Trophoblast cell (in vitro differentiated cells and primary cell): Measurements from ENCODE around the gene RIMS1.

ENCODE experiments used
- DNase-seq, 2 donors: peaks; one replicate each; pipeline ENCODE4 v3.0.0-alpha.2; 2016
- H2AFZ ChIP-seq: 2 replicates; pipeline ENCODE4 v1.6.1; 2013; ENCODE audit warnings: low read length, moderate library complexity, mild to moderate bottlenecking; ENCODE audit not compliant: insufficient read depth, poor library complexity
- H2AK5ac ChIP-seq: 2 replicates; pipeline ENCODE4 v1.6.1; 2013; ENCODE audit warnings: mild to moderate bottlenecking, low read length
- H2BK120ac ChIP-seq: 2 replicates; pipeline ENCODE4 v1.6.1; 2013; ENCODE audit warnings: low read length, mild to moderate bottlenecking, moderate library complexity; ENCODE audit not compliant: insufficient read depth, poor library complexity
- H2BK12ac ChIP-seq: 2 replicates; pipeline ENCODE4 v1.6.1; 2013; ENCODE audit warnings: mild to moderate bottlenecking, low read length, moderate library complexity
- H2BK5ac ChIP-seq: 2 replicates; pipeline ENCODE4 v1.6.1; 2013; ENCODE audit warnings: low read length, low read depth, moderate library complexity, mild to moderate bottlenecking; ENCODE audit not compliant: poor library complexity
- H3K14ac ChIP-seq: 2 replicates; pipeline ENCODE4 v1.6.1; 2013; ENCODE audit warnings: mild to moderate bottlenecking, low read length
- H3K18ac ChIP-seq: 2 replicates; pipeline ENCODE4 v1.6.1; 2013; ENCODE audit warnings: mild to moderate bottlenecking, low read length
- H3K23ac ChIP-seq: 2 replicates; pipeline ENCODE4 v1.6.1; 2013; ENCODE audit warnings: low read length
- H3K27ac ChIP-seq: 2 replicates; pipeline ENCODE4 v1.5.1; 2013; ENCODE audit warnings: low read depth, mild to moderate bottlenecking, inconsistent platforms, low read length, moderate library complexity
- H3K27me3 ChIP-seq: 2 replicates; pipeline ENCODE4 v1.6.1; 2013; ENCODE audit warnings: inconsistent platforms, mild to moderate bottlenecking, low read length, moderate library complexity; ENCODE audit not compliant: insufficient read depth
- H3K36me3 ChIP-seq, 2 experiments: 1 replicate in 1 of 2; 2 replicates in 1 of 2; pipeline ENCODE4 v1.6.1; 2013; ENCODE audit warnings: low read length in 2 of 2, mild to moderate bottlenecking in 2 of 2, moderate library complexity in 1 of 2; ENCODE audit not compliant: insufficient read depth in 2 of 2, control insufficient read depth in 1 of 2
- H3K4ac ChIP-seq: 2 replicates; pipeline ENCODE4 v1.6.1; 2013; ENCODE audit warnings: low read depth, mild to moderate bottlenecking, low read length, moderate library complexity
- H3K4me1 ChIP-seq, 2 experiments: 1 replicate in 1 of 2; 2 replicates in 1 of 2; pipeline ENCODE4 v1.6.1; 2013; ENCODE audit warnings: low read length in 2 of 2, mild to moderate bottlenecking in 2 of 2, moderate library complexity in 1 of 2; ENCODE audit not compliant: insufficient read depth in 2 of 2, control insufficient read depth in 1 of 2
- H3K4me2 ChIP-seq: 2 replicates; pipeline ENCODE4 v1.6.1; 2013; ENCODE audit warnings: inconsistent platforms, mild to moderate bottlenecking, low read length, moderate library complexity
- H3K4me3 ChIP-seq: 2 replicates; pipeline ENCODE4 v1.5.1; 2013; ENCODE audit warnings: mild to moderate bottlenecking, low read depth, low read length, inconsistent platforms
- H3K79me1 ChIP-seq: one replicate; pipeline ENCODE4 v1.6.1; 2013; ENCODE audit warnings: low read length
- H3K79me2 ChIP-seq: 2 replicates; pipeline ENCODE4 v1.6.1; 2013; ENCODE audit warnings: low read length, mild to moderate bottlenecking; ENCODE audit not compliant: control insufficient read depth, insufficient read depth, poor library complexity
- H3K9ac ChIP-seq: 2 replicates; pipeline ENCODE4 v1.6.1; 2013; ENCODE audit warnings: mild to moderate bottlenecking, low read length
- H3K9me3 ChIP-seq: 2 replicates; pipeline ENCODE4 v1.6.1; 2013; ENCODE audit warnings: low read depth, mild to moderate bottlenecking, control low read depth, inconsistent platforms, low read length; ENCODE audit not compliant: insufficient read depth
- H4K12ac ChIP-seq: 2 replicates; pipeline ENCODE4 v1.6.1; 2013; ENCODE audit warnings: low read depth, mild to moderate bottlenecking, low read length, moderate library complexity
- H4K8ac ChIP-seq: 2 replicates; pipeline ENCODE4 v1.6.1; 2013; ENCODE audit warnings: low read depth, mild to moderate bottlenecking, low read length, moderate library complexity
- H4K91ac ChIP-seq: one replicate; pipeline ENCODE4 v1.6.1; 2013; ENCODE audit warnings: low read depth, mild to moderate bottlenecking, low read length, moderate library complexity
- WGBS: extraction: QIAGEN DNeasy Blood & Tissue Kit; methylation state at CpG from one replicate; pipeline ENCODE4 v1.1.7; 2013; ENCODE audit warnings: missing lambda C conversion rate; ENCODE audit not compliant: insufficient read length, insufficient coverage; ENCODE audit errors: extremely low coverage; 5-methylcytosine and 5-hydroxymethylcytosine counted together

The RIMS1 gene

DNA sequence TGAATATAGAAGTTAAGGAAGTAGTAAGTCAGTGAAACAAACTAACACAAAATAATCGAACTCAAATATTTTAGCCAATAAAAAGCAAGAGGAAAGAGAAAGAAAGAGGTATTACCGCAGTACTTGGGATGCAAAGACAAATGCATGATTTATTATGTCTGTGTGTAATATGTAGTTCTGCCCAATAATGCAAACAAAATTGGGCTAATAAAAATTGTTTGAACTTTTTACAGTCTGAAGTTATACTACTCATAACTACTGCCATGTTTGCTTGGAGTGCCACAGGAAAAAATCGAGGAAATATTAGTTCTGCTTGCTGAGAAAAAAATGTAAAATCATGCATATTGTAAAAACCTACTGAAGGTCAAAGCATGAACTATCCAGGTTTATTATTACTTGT, 375.2 kb downstream of the RIMS1 start:
- Histone ChIP-seq H2AK5ac (no peak overlapping the region), H3K79me2 (no peaks in the 10 kb centered on the region), H3K4ac (no peak overlapping the region), H3K36me3 (no peaks in the 10 kb centered on the region), H3K79me1 (no peaks in the 10 kb centered on the region), H3K18ac (no peak overlapping the region), H3K23ac (no peak overlapping the region), H3K9ac (no peak overlapping the region), H2AFZ (no peak overlapping the region), H2BK120ac (no peak overlapping the region), H3K27ac (no peak overlapping the region), H2BK5ac (no peak overlapping the region), H3K4me1 (no peaks in the 10 kb centered on the region), H3K4me3 (no peak overlapping the region), H3K4me2 (no peak overlapping the region), H4K91ac (no peak overlapping the region), H4K8ac (no peak overlapping the region), H3K27me3 (no peaks in the 10 kb centered on the region), H4K12ac (no peak overlapping the region), H3K14ac (no peak overlapping the region), H3K9me3 (no peaks in the 10 kb centered on the region), H2BK12ac (no peak overlapping the region)
- no peak for DNase-seq
- WGBS, result no CpG with 5 or more reads among the region's 3 CpGs

DNA sequence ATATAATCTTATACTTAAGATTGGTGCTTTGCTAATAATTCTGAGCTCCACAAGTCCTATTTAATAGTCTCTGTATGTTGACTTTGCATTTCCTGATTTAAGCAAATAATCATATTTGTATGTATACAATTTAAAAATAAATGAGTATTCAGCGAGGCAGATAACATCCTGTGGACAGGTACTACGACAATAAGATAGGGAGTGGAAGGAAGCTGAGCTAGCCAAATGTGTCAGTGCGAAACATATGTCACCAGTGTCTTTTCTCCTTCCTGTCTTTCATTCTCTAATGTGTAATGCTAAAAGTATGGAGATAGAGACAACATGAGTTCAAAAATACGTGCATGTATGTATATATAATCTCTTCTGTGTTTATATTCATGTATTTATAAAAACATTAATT, 375.9 kb downstream of the RIMS1 start:
- Histone ChIP-seq H2AFZ (no peak overlapping the region), H3K23ac (no peak overlapping the region), H3K18ac (no peak overlapping the region), H3K4me1 (no peaks in the 10 kb centered on the region), H2BK12ac (no peak overlapping the region), H3K4me2 (no peak overlapping the region), H3K9me3 (no peaks in the 10 kb centered on the region), H2AK5ac (no peak overlapping the region), H3K36me3 (no peaks in the 10 kb centered on the region), H4K91ac (no peak overlapping the region), H3K14ac (no peak overlapping the region), H3K4me3 (no peak overlapping the region), H4K8ac (no peak overlapping the region), H3K27me3 (no peaks in the 10 kb centered on the region), H3K79me2 (no peaks in the 10 kb centered on the region), H2BK5ac (no peak overlapping the region), H3K79me1 (no peaks in the 10 kb centered on the region), H4K12ac (no peak overlapping the region), H3K27ac (no peak overlapping the region), H2BK120ac (no peak overlapping the region), H3K9ac (no peak overlapping the region), H3K4ac (no peak overlapping the region)
- no peak for DNase-seq
- WGBS, result no CpG with 5 or more reads among the region's 4 CpGs

DNA sequence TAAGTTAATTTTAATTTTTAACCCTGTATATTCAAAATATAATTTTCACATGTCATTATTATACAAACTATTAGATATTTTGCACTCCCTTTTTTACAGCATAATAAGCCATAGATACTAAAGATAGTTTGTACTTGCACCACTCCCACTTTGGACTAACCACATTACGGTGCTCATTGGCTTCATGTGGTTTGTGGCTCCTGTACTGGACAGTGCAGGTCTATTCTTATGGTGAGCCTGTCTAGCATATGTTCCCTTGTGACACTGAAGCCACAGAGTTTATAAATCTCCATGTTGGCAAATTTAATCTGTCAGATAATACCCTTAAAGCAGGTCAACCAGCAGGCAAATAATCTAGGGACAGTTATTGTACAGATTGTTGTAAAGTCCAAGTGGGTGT, 381.1 kb downstream of the RIMS1 start:
- Histone ChIP-seq H3K9ac (no peak overlapping the region), H3K79me1 (no peaks in the 10 kb centered on the region), H2BK120ac (no peak overlapping the region), H3K4me1 (no peaks in the 10 kb centered on the region), H3K4me2 (no peak overlapping the region), H3K14ac (no peak overlapping the region), H3K79me2 (no peaks in the 10 kb centered on the region), H3K18ac (no peak overlapping the region), H4K12ac (no peak overlapping the region), H3K4me3 (no peak overlapping the region), H2BK5ac (no peak overlapping the region), H3K27ac (no peak overlapping the region), H3K9me3 (no peaks in the 10 kb centered on the region), H2AFZ (no peak overlapping the region), H3K4ac (no peak overlapping the region), H3K27me3 (no peaks in the 10 kb centered on the region), H2BK12ac (no peak overlapping the region), H3K23ac (no peak overlapping the region), H3K36me3 (no peaks in the 10 kb centered on the region), H4K91ac (no peak overlapping the region), H2AK5ac (no peak overlapping the region), H4K8ac (no peak overlapping the region)
- no CpG with 5 or more reads among the region's 1 CpG for WGBS
- no peak for DNase-seq

DNA sequence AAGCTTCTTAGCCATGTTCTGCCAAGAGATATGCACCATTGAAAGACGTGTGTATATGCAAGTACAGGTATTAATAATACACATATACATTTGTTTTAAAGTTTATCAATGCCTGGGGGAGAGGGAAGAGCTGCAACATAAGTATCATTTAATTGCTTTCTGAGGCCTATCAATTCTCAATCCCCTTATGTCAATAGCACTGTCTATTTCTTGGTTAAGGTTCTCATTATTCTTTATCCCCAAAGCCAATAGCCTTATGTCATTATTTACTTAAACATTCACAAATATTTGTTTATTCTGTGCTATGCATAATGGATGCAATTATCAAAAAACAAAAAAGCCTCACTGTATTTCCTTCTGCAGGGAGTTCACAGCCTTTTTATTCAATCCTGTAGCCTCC, 385.2 kb downstream of the RIMS1 start:
- H3K14ac ChIP-seq, result no peak overlapping the region
- no peak overlapping the region for H2BK12ac ChIP-seq
- no peaks in the 10 kb centered on the region for H3K27me3 ChIP-seq
- H4K8ac ChIP-seq, result no peak overlapping the region
- no peak overlapping the region for H3K4me2 ChIP-seq
- H3K4me3 ChIP-seq, result no peak overlapping the region
- H3K79me1 ChIP-seq, result no peaks in the 10 kb centered on the region
- DNase-seq, result no peak
- no peak overlapping the region for H4K91ac ChIP-seq
- H3K23ac ChIP-seq, result no peak overlapping the region
- WGBS, result no CpG with 5 or more reads among the region's 1 CpG
- no peak overlapping the region for H4K12ac ChIP-seq
- H2AFZ ChIP-seq, result no peak overlapping the region
- H3K27ac ChIP-seq, result no peak overlapping the region
- no peaks in the 10 kb centered on the region for H3K4me1 ChIP-seq
- no peaks in the 10 kb centered on the region for H3K79me2 ChIP-seq
- H2BK5ac ChIP-seq, result no peak overlapping the region
- no peak overlapping the region for H2BK120ac ChIP-seq
- H3K9ac ChIP-seq, result no peak overlapping the region
- H3K9me3 ChIP-seq, result no peaks in the 10 kb centered on the region
- H3K4ac ChIP-seq, result no peak overlapping the region
- H3K36me3 ChIP-seq, result no peaks in the 10 kb centered on the region
- H2AK5ac ChIP-seq, result no peak overlapping the region
- H3K18ac ChIP-seq, result no peak overlapping the region
